B cell (primary cell): ENCODE measurements around the gene MMP21.

Experiments
- EZH2 ChIP-seq: IDR thresholded peaks from 2 replicates; pipeline ENCODE4 v1.6.1; 2012; ENCODE audit warnings: borderline replicate concordance, low read depth, mild to moderate bottlenecking, moderate library complexity, low read length; ENCODE audit not compliant: insufficient read depth, poor library complexity, severe bottlenecking
- TF ChIP-seq, protein P1 (sequence below): fragments of 200-600 bp; IDR thresholded peaks from one replicate; pipeline ENCODE4 v1.8.0; 2022; ENCODE audit warnings: antibody characterized with exemption, mild to moderate bottlenecking

DNA sequence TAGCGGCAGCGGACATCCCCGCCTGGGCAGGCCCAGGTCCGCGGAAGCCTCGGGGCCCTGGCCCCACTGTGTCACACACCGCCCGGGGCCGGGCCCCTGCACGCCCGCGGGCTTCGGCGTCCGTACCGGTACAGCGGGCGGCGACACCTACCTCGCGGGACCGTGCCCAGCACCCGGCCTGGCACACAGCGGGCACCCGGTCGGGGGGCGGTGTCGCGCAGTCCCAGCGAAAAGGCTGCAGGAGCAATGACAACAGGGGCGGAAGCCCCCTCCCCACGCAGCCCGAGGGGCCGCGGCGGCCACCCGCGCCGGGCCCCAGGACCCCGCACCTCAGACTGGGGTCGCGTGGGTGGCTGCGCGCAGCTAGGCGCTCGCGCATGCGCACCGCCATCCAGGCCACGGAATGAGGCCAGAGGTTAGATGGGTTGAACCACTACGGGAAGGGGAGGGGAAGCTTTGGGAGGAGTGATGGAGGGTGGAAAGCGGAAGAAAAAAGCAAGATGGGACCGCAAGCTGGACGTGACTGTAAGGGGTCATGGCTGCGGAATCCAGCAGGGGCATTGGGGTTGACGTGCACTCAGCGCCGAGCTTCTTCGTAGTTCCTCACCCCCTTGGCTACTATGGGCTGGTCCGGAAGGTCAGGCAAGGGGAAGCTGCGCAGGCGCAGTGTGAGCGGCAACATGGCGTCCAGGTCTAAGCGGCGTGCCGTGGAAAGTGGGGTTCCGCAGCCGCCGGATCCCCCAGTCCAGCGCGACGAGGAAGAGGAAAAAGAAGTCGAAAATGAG, 47.4 kb upstream of the MMP21 start, which contains the start of the genes BCCIP and UROS:
- TF ChIP-seq, protein P1, sequence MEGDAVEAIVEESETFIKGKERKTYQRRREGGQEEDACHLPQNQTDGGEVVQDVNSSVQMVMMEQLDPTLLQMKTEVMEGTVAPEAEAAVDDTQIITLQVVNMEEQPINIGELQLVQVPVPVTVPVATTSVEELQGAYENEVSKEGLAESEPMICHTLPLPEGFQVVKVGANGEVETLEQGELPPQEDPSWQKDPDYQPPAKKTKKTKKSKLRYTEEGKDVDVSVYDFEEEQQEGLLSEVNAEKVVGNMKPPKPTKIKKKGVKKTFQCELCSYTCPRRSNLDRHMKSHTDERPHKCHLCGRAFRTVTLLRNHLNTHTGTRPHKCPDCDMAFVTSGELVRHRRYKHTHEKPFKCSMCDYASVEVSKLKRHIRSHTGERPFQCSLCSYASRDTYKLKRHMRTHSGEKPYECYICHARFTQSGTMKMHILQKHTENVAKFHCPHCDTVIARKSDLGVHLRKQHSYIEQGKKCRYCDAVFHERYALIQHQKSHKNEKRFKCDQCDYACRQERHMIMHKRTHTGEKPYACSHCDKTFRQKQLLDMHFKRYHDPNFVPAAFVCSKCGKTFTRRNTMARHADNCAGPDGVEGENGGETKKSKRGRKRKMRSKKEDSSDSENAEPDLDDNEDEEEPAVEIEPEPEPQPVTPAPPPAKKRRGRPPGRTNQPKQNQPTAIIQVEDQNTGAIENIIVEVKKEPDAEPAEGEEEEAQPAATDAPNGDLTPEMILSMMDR: no peak
- TF ChIP-seq EZH2: no peak
